Cerebellar cortex (tissue), 1 donor: Measurements from ENCODE around the gene EPX.

ENCODE experiments used
- DNase-seq: peaks from one replicate; pipeline ENCODE4 v3.0.0-alpha.2; 2015; ENCODE audit warnings: low spot score

The EPX gene

GRCh38 chr17:58227733-58228132 is 35.2 kb downstream of the EPX start:
- no peak for DNase-seq

- no peak for DNase-seq
Measured at GRCh38 chr17:58228679-58229078, 36.2 kb downstream of the EPX start.

- no peak for DNase-seq
Measured at GRCh38 chr17:58229384-58229783, 36.9 kb downstream of the EPX start.

- DNase-seq, result no peak
Measured at GRCh38 chr17:58229881-58230280, 37.4 kb downstream of the EPX start.

- DNase-seq, result no peak
Measured at GRCh38 chr17:58231641-58232040, 39.1 kb downstream of the EPX start.

GRCh38 chr17:58232707-58233156 is 40.2 kb downstream of the EPX start:
- no peak for DNase-seq

- DNase-seq, result no peak
Measured at GRCh38 chr17:58233543-58233942, 41.0 kb downstream of the EPX start.

- no peak for DNase-seq
Measured at GRCh38 chr17:58234512-58234911, 42.0 kb downstream of the EPX start.

GRCh38 chr17:58235821-58236220 is 43.3 kb downstream of the EPX start:
- no peak for DNase-seq

- no peak for DNase-seq
Measured at GRCh38 chr17:58236394-58236793, 43.9 kb downstream of the EPX start.

GRCh38 chr17:58238147-58238634 is 45.7 kb downstream of the EPX start, which contains the start of gene LPO:
LPO (plus strand) TSS chr17:58238584; CDS start chr17:58242980, 4,396 bp downstream.
- no peak for DNase-seq

GRCh38 chr17:58239987-58240386 is 47.5 kb downstream of the EPX start:
- DNase-seq, result no peak

GRCh38 chr17:58242171-58242784 is 49.8 kb downstream of the EPX start:
- DNase-seq, result no peak

- DNase-seq, result no peak
Measured at GRCh38 chr17:58244963-58245362, 52.4 kb downstream of the EPX start.

- DNase-seq, result no peak
Measured at GRCh38 chr17:58245428-58246103, 53.0 kb downstream of the EPX start.

- no peak for DNase-seq
Measured at GRCh38 chr17:58246104-58246740, 53.7 kb downstream of the EPX start.

GRCh38 chr17:58246781-58247180 is 54.3 kb downstream of the EPX start:
- DNase-seq, result no peak

- no peak for DNase-seq
Measured at GRCh38 chr17:58247511-58248363, 55.2 kb downstream of the EPX start.

GRCh38 chr17:58248955-58249269 is 56.4 kb downstream of the EPX start:
- peak; percentile 13 for DNase-seq

GRCh38 chr17:58249270-58250133 is 57.0 kb downstream of the EPX start:
- peak; percentile 72 for DNase-seq

- no peak for DNase-seq
Measured at GRCh38 chr17:58250344-58251011, 58.0 kb downstream of the EPX start.
